ENCODE data around the gene LIN7C.

Gene LIN7C

DNA sequence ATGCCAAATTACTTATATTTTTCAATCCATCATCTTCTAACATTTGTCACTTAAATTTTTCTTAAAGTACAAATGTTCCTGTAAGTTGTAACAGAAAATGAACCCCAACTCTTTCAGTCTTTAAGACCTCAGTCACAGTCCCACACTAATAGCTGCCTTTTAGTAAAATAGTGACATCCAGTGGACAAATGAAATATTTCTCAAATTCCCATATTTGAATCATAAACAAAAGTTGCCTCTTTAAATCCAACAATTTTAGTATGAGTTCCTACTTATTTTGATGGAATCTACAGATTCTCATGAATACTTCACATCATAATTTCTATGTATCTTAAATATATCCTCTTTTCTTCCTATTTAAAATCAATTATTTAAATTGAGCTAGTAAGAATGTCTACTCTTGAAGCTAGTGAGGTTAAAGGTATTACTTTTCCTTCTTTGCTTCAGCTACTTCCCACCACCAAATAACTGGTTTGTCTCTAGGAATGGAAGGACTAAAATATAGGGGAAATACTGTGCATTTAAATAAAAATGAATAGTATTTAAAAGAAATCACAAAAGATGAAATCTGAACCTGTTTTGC, 9.2 kb downstream of the LIN7C start:
- no peak overlapping the region for H2BK15ac ChIP-seq (ENCODE audit: low read depth, poor library complexity, severe bottlenecking)
- peak; percentile 48 for DNase-seq
- H3K9ac ChIP-seq (ENCODE audit: low read length) = peak overlapping the region; percentile 23
- H2AFZ ChIP-seq (ENCODE audit: low read depth, low read length) = no peak overlapping the region
- H3K27me3 ChIP-seq (ENCODE audit: control insufficient read depth in 1 of 2, insufficient read depth in 1 of 2, low read length in 2 of 2) = no peaks in the 10 kb centered on the region
- no peak overlapping the region for H2BK12ac ChIP-seq (ENCODE audit: low read length in 2 of 2)
- H3K27ac ChIP-seq (ENCODE audit: low read length, poor library complexity, severe bottlenecking) = no peak overlapping the region
- no peaks in the 10 kb centered on the region for H3K9me3 ChIP-seq (ENCODE audit: control insufficient read depth, low read length)
- H3K4me1 ChIP-seq (ENCODE audit: control insufficient read depth, insufficient read depth, low read depth, low read length) = no peaks in the 10 kb centered on the region
- no peak overlapping the region for H4K91ac ChIP-seq (ENCODE audit: low read length)
- H2AK5ac ChIP-seq (ENCODE audit: low read length, severe bottlenecking) = no peak overlapping the region
- H2BK120ac ChIP-seq (ENCODE audit: low read depth, low read length) = no peak overlapping the region
- H3K4me3 ChIP-seq (ENCODE audit: insufficient read depth in 1 of 2, low read depth in 1 of 2, low read length in 2 of 2) = no peak overlapping the region
- H2BK5ac ChIP-seq (ENCODE audit: low read depth, low read length, poor library complexity, severe bottlenecking) = no peak overlapping the region
- peaks cover 10% of the 10 kb centered on the region for H3K79me1 ChIP-seq (replicated peaks; ENCODE audit: low read length, poor library complexity, severe bottlenecking)
- no peak overlapping the region for H4K8ac ChIP-seq (ENCODE audit: low read length)
- H3K36me3 ChIP-seq (ENCODE audit: control insufficient read depth in 1 of 2, insufficient read depth in 2 of 2, low read depth in 1 of 2, low read length in 2 of 2) = peaks cover 7 to 65% of the 10 kb centered on the region in 2 experiments
- no peak overlapping the region for H3K4me2 ChIP-seq (ENCODE audit: low read length, poor library complexity, severe bottlenecking)
- no peak overlapping the region for H3K18ac ChIP-seq (ENCODE audit: low read depth in 1 of 2, low read length in 2 of 2)
- H3K4ac ChIP-seq (ENCODE audit: low read depth in 1 of 2, low read length in 2 of 2) = no peak overlapping the region
- no peak overlapping the region for H3K23ac ChIP-seq (ENCODE audit: low read length in 2 of 2)
- H3K14ac ChIP-seq (ENCODE audit: low read length in 2 of 2) = no peak overlapping the region

DNA sequence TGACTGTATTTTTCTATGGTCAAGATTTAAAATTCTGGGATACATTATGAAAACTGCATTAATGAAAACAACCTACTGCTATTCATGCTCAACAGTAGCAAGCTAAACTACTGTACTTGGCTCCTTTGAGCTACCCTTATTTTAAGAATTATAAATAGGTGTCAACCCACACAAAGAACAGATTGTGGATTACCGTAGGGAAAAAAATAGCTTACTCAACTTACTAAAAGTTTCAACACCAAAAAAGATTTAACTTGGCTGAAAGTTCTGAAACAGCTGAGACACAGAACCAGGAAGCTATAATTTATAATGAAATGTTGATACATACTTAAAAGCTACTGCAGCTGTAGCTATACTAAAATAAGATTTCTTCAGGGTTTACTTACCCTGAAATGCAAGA, 10.1 kb downstream of the LIN7C start:
- no peak overlapping the region for H2BK5ac ChIP-seq (ENCODE audit: low read depth, low read length, poor library complexity, severe bottlenecking)
- H2AFZ ChIP-seq (ENCODE audit: low read depth, low read length) = no peak overlapping the region
- no peak overlapping the region for H2AK5ac ChIP-seq (ENCODE audit: low read length, severe bottlenecking)
- no peak for DNase-seq
- no peaks in the 10 kb centered on the region for H3K9me3 ChIP-seq (ENCODE audit: control insufficient read depth, low read length)
- H2BK120ac ChIP-seq (ENCODE audit: low read depth, low read length) = no peak overlapping the region
- H3K4me1 ChIP-seq (ENCODE audit: control insufficient read depth, insufficient read depth, low read depth, low read length) = no peaks in the 10 kb centered on the region
- no peak overlapping the region for H3K4me3 ChIP-seq (ENCODE audit: insufficient read depth in 1 of 2, low read depth in 1 of 2, low read length in 2 of 2)
- no peak overlapping the region for H4K8ac ChIP-seq (ENCODE audit: low read length)
- H3K27me3 ChIP-seq (ENCODE audit: control insufficient read depth in 1 of 2, insufficient read depth in 1 of 2, low read length in 2 of 2) = no peaks in the 10 kb centered on the region
- no peak overlapping the region for H3K23ac ChIP-seq (ENCODE audit: low read length in 2 of 2)
- H3K4ac ChIP-seq (ENCODE audit: low read depth in 1 of 2, low read length in 2 of 2) = no peak overlapping the region
- H3K9ac ChIP-seq (ENCODE audit: low read length) = peak overlapping the region; percentile 23
- 100% methylated on average over 1 of the region's 1 CpG for WGBS
- H3K18ac ChIP-seq (ENCODE audit: low read depth in 1 of 2, low read length in 2 of 2) = no peak overlapping the region
- H2BK12ac ChIP-seq (ENCODE audit: low read length in 2 of 2) = no peak overlapping the region
- no peak overlapping the region for H4K91ac ChIP-seq (ENCODE audit: low read length)
- H3K4me2 ChIP-seq (ENCODE audit: low read length, poor library complexity, severe bottlenecking) = no peak overlapping the region
- no peak overlapping the region for H3K27ac ChIP-seq (ENCODE audit: low read length, poor library complexity, severe bottlenecking)
- no peak overlapping the region for H3K14ac ChIP-seq (ENCODE audit: low read length in 2 of 2)
- no peak overlapping the region for H2BK15ac ChIP-seq (ENCODE audit: low read depth, poor library complexity, severe bottlenecking)
- peaks cover 7% of the 10 kb centered on the region for H3K79me1 ChIP-seq (replicated peaks; ENCODE audit: low read length, poor library complexity, severe bottlenecking)
- peaks cover 8 to 69% of the 10 kb centered on the region in 2 experiments for H3K36me3 ChIP-seq (ENCODE audit: control insufficient read depth in 1 of 2, insufficient read depth in 2 of 2, low read depth in 1 of 2, low read length in 2 of 2)

DNA sequence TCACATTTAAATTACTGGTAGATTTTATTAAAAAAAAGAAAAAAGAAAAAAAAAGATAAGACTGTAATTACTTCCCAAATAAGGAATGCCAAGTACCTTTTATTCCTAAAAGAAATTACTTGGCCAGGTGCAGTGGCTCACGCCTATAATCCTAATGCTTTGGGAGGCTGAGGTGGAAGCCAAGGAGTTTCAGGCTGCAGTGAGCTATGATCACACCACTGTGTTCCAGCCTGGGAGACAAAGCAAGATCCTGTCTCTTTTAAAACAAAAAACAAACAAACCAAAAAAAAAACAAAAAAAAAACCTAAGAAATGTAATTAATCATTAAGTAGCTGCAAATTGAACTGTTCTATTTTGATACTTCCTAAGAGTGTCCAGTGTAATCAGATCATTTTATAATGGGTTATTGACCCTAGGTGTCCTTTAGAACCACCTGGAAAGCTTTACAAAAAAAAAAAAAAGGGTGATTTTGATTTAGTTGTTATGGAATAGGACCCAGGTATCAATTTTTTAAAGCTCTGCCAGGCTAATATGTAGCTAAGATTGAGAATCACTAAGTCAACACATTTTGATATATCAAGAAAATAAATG, 10.8 kb downstream of the LIN7C start:
- Histone ChIP-seq H3K36me3 (ENCODE audit: control insufficient read depth in 1 of 2, insufficient read depth in 2 of 2, low read depth in 1 of 2, low read length in 2 of 2) (peaks cover 14 to 69% of the 10 kb centered on the region in 2 experiments), H3K4ac (ENCODE audit: low read depth in 1 of 2, low read length in 2 of 2) (no peak overlapping the region), H3K14ac (ENCODE audit: low read length in 2 of 2) (no peak overlapping the region), H2BK15ac (ENCODE audit: low read depth, poor library complexity, severe bottlenecking) (no peak overlapping the region), H2BK120ac (ENCODE audit: low read depth, low read length) (no peak overlapping the region), H2AFZ (ENCODE audit: low read depth, low read length) (no peak overlapping the region), H3K27ac (ENCODE audit: low read length, poor library complexity, severe bottlenecking) (no peak overlapping the region), H2AK5ac (ENCODE audit: low read length, severe bottlenecking) (no peak overlapping the region), H3K9ac (ENCODE audit: low read length) (peak overlapping the region; percentile 23), H3K79me1 (replicated peaks; ENCODE audit: low read length, poor library complexity, severe bottlenecking) (peaks cover 8% of the 10 kb centered on the region), H2BK12ac (ENCODE audit: low read length in 2 of 2) (no peak overlapping the region), H3K18ac (ENCODE audit: low read depth in 1 of 2, low read length in 2 of 2) (no peak overlapping the region), H3K9me3 (ENCODE audit: control insufficient read depth, low read length) (no peaks in the 10 kb centered on the region), H4K8ac (ENCODE audit: low read length) (no peak overlapping the region), H3K4me2 (ENCODE audit: low read length, poor library complexity, severe bottlenecking) (no peak overlapping the region), H3K4me1 (ENCODE audit: control insufficient read depth, insufficient read depth, low read depth, low read length) (no peaks in the 10 kb centered on the region), H3K27me3 (ENCODE audit: control insufficient read depth in 1 of 2, insufficient read depth in 1 of 2, low read length in 2 of 2) (no peaks in the 10 kb centered on the region), H2BK5ac (ENCODE audit: low read depth, low read length, poor library complexity, severe bottlenecking) (no peak overlapping the region), H3K4me3 (ENCODE audit: insufficient read depth in 1 of 2, low read depth in 1 of 2, low read length in 2 of 2) (no peak overlapping the region), H4K91ac (ENCODE audit: low read length) (no peak overlapping the region), H3K23ac (ENCODE audit: low read length in 2 of 2) (no peak overlapping the region)
- no peak for DNase-seq
- WGBS = 100% methylated on average over 1 of the region's 1 CpG

DNA sequence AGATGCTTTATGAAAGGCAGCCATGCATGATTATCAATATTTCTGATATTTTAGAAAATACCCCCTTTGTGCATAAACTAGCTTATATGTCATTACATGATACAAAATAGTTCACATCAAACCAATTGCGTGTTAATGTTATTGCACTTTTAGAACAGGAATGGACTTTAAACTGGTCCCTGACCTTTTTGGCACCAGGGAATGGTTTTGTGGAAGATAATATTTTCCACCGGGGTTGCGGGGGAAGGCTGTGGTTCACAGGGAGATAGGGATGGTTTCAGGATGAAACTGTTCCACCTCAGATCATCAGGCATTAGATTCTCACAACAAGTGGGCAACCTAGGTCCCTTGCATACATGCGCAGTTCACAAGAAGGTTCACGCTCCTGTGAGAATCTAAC, 17.5 kb downstream of the LIN7C start:
- no peak overlapping the region for H3K27ac ChIP-seq (ENCODE audit: low read length, poor library complexity, severe bottlenecking)
- H2AFZ ChIP-seq (ENCODE audit: low read depth, low read length) = no peak overlapping the region
- no peak for DNase-seq
- H2BK15ac ChIP-seq (ENCODE audit: low read depth, poor library complexity, severe bottlenecking) = no peak overlapping the region
- no peaks in the 10 kb centered on the region for H3K4me1 ChIP-seq (ENCODE audit: control insufficient read depth, insufficient read depth, low read depth, low read length)
- no peak overlapping the region for H3K4ac ChIP-seq (ENCODE audit: low read depth in 1 of 2, low read length in 2 of 2)
- no peak overlapping the region for H2AK5ac ChIP-seq (ENCODE audit: low read length, severe bottlenecking)
- H2BK5ac ChIP-seq (ENCODE audit: low read depth, low read length, poor library complexity, severe bottlenecking) = no peak overlapping the region
- H3K36me3 ChIP-seq (ENCODE audit: control insufficient read depth in 1 of 2, insufficient read depth in 2 of 2, low read depth in 1 of 2, low read length in 2 of 2) = peaks cover 19 to 45% of the 10 kb centered on the region in 2 experiments
- no peaks in the 10 kb centered on the region for H3K27me3 ChIP-seq (ENCODE audit: control insufficient read depth in 1 of 2, insufficient read depth in 1 of 2, low read length in 2 of 2)
- H3K4me2 ChIP-seq (ENCODE audit: low read length, poor library complexity, severe bottlenecking) = no peak overlapping the region
- H4K91ac ChIP-seq (ENCODE audit: low read length) = no peak overlapping the region
- H3K9ac ChIP-seq (ENCODE audit: low read length) = no peak overlapping the region
- no peak overlapping the region for H2BK12ac ChIP-seq (ENCODE audit: low read length in 2 of 2)
- H3K23ac ChIP-seq (ENCODE audit: low read length in 2 of 2) = no peak overlapping the region
- 94% methylated on average over 5 of the region's 5 CpGs for WGBS
- no peak overlapping the region for H3K4me3 ChIP-seq (ENCODE audit: insufficient read depth in 1 of 2, low read depth in 1 of 2, low read length in 2 of 2)
- no peaks in the 10 kb centered on the region for H3K9me3 ChIP-seq (ENCODE audit: control insufficient read depth, low read length)
- no peak overlapping the region for H2BK120ac ChIP-seq (ENCODE audit: low read depth, low read length)
- H4K8ac ChIP-seq (ENCODE audit: low read length) = no peak overlapping the region
- H3K14ac ChIP-seq (ENCODE audit: low read length in 2 of 2) = no peak overlapping the region
- H3K79me1 ChIP-seq (replicated peaks; ENCODE audit: low read length, poor library complexity, severe bottlenecking) = peaks cover 3% of the 10 kb centered on the region
- no peak overlapping the region for H3K18ac ChIP-seq (ENCODE audit: low read depth in 1 of 2, low read length in 2 of 2)
